Tibial nerve (tissue), 4 donors: ENCODE results near the gene TRIM3.

Experiments used
- EP300 ChIP-seq, 2 donors: sonication (generic); formaldehyde crosslinking; IDR thresholded peaks; one replicate each; pipeline ENCODE4 v1.6.1; 2017; ENCODE audit warnings: antibody characterized with exemption in 2 of 2, mild to moderate bottlenecking in 1 of 2
- TF ChIP-seq, protein P1 (sequence below), 5 experiments: fragments of 200-600 bp in 3 of 5; fragments of 450-650 bp in 2 of 5; sonication (generic) in 3 of 5; IDR thresholded peaks; one replicate each; pipeline ENCODE4 v1.5.1; 2016 to 2019; ENCODE audit warnings: antibody characterized with exemption in 5 of 5, mild to moderate bottlenecking in 3 of 5, moderate library complexity in 2 of 5

GRCh38 chr11:6401464-6401863 is 72.3 kb downstream of the TRIM3 start:
- TF ChIP-seq, protein P1, sequence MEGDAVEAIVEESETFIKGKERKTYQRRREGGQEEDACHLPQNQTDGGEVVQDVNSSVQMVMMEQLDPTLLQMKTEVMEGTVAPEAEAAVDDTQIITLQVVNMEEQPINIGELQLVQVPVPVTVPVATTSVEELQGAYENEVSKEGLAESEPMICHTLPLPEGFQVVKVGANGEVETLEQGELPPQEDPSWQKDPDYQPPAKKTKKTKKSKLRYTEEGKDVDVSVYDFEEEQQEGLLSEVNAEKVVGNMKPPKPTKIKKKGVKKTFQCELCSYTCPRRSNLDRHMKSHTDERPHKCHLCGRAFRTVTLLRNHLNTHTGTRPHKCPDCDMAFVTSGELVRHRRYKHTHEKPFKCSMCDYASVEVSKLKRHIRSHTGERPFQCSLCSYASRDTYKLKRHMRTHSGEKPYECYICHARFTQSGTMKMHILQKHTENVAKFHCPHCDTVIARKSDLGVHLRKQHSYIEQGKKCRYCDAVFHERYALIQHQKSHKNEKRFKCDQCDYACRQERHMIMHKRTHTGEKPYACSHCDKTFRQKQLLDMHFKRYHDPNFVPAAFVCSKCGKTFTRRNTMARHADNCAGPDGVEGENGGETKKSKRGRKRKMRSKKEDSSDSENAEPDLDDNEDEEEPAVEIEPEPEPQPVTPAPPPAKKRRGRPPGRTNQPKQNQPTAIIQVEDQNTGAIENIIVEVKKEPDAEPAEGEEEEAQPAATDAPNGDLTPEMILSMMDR (IDR thresholded peaks at IDR 0.05), result no peak
- TF ChIP-seq EP300 (IDR thresholded peaks at IDR 0.05), result no peak
